H7 (cell line): ENCODE results near the gene SAXO2. TPM values are rescaled to one million over a fixed set of nuclear protein-coding genes. Genes with fewer than 3 reads are reported as not detected.
"Not testable (repeated sequence)": the region's sequence is repeated elsewhere in the genome, so short reads cannot be mapped to it uniquely, and the experiment has no call there.

ENCODE experiments used
- DNase-seq: peaks from one replicate; pipeline ENCODE4 v3.0.0; 2012
- H3K27me3 ChIP-seq: 2 replicates; pipeline ENCODE4 v1.6.0; 2011; ENCODE audit warnings: mild to moderate bottlenecking, low read length; ENCODE audit not compliant: control insufficient read depth, insufficient read depth
- H3K36me3 ChIP-seq: replicated peaks from 2 replicates; pipeline ENCODE4 v1.5.1; 2011; ENCODE audit warnings: low read length; ENCODE audit not compliant: control insufficient read depth, insufficient read depth
- H3K4me3 ChIP-seq: 2 replicates; pipeline ENCODE4 v1.5.1; 2011; ENCODE audit warnings: low read depth, mild to moderate bottlenecking, control low read depth, low read length, moderate library complexity; ENCODE audit not compliant: insufficient read depth
- total RNA-seq: library from RNA; depleted of rRNA; stranded (reverse); fragments of >200 nt; shearing (Covaris generic); gene quantifications from 2 replicates; pipeline ENCODE4 v1.2.3, GENCODE V29; 2014; rRNA removed

The SAXO2 gene
- total RNA-seq, 1 experiment from 2014 or later: 8.6 TPM

GRCh38 chr15:82331576-82332304 lies 69.1 kb downstream of the SAXO2 start:
- not testable (repeated sequence) for DNase-seq, H3K4me3 ChIP-seq, H3K36me3 ChIP-seq, H3K27me3 ChIP-seq

- H3K36me3 ChIP-seq, H3K4me3 ChIP-seq, H3K27me3 ChIP-seq: not testable (repeated sequence)
- peak; percentile 27 for DNase-seq
These were observed 70.3 kb downstream of the SAXO2 start for GRCh38 chr15:82332711-82333602.

- not testable (repeated sequence) for H3K27me3 ChIP-seq, H3K36me3 ChIP-seq, H3K4me3 ChIP-seq
- DNase-seq: peak; percentile 21
These were observed 71.3 kb downstream of the SAXO2 start for GRCh38 chr15:82333603-82334553.

Other genes with a start within 250 kb of the SAXO2 start
- 9.9 and 14.3 TPM in 2 replicates for gene MEX3B, start 216.8 kb upstream of the SAXO2 start, total RNA-seq
- 21.4 and 24.2 TPM in 2 replicates for gene EFL1, start 84 bp upstream of the SAXO2 start, total RNA-seq
- gene GOLGA6L10, start 86.7 kb downstream of the SAXO2 start, total RNA-seq: 0.59 and 0.85 TPM in 2 replicates
- 2.5 and 4.0 TPM in 2 replicates for gene GOLGA6L9, start 167.0 kb downstream of the SAXO2 start, total RNA-seq